ENCODE measurements around the gene BLTP3A. TPM values are rescaled to one million over a fixed set of nuclear protein-coding genes. Genes with fewer than 3 reads are reported as not detected.

Gene BLTP3A
- total and polyA plus RNA-seq, 2 of the 8 experiments (the other 6 are each of a cell fraction or from before 2014, with no cell fraction given) = 8.5 to 17.2 TPM

GRCh38 chr6:34819571-34820480 lies 27.9 kb downstream of the BLTP3A start:
- Histone ChIP-seq H3K79me2 (ENCODE audit: control insufficient read depth in 1 of 2, insufficient read depth in 2 of 2, low read length in 2 of 2) (peaks cover 0 to 21% of the 10 kb centered on the region in 2 experiments; a peak in 2 of 4 replicates), H4K20me1 (replicated peaks in 1 of 2; ENCODE audit: control insufficient read depth in 1 of 2, insufficient read depth in 2 of 2, low read length in 2 of 2) (no peaks in the 10 kb centered on the region), H2BK120ac (replicated peaks; ENCODE audit: low read depth, low read length) (no peak overlapping the region), H3K14ac (ENCODE audit: insufficient read length) (no peak overlapping the region), H3K27ac (ENCODE audit: low read depth, low read length) (no peak overlapping the region), H4K8ac (ENCODE audit: extremely low read depth, insufficient read depth, low read length) (no peak overlapping the region), H3K18ac (ENCODE audit: extremely low read depth, low read length) (no peak overlapping the region), H3K56ac (replicated peaks; ENCODE audit: insufficient read length, low read depth, low read length) (no peak overlapping the region), H3K27me3 (replicated peaks in 1 of 4; ENCODE audit: control insufficient read depth in 3 of 4, extremely low read depth in 1 of 4, insufficient read depth in 3 of 4, low read length in 3 of 4) (no peaks in the 10 kb centered on the region), H3K79me1 (ENCODE audit: low read depth, low read length) (peaks cover 2% of the 10 kb centered on the region; the same call in 1 of the 2 replicates), H3K9me3 (ENCODE audit: insufficient read depth in 2 of 2, low read depth in 1 of 2, low read length in 1 of 2) (no peaks in the 10 kb centered on the region), H3K4ac (replicated peaks; ENCODE audit: insufficient read length, low read depth, low read length) (no peak overlapping the region), H2BK12ac (ENCODE audit: low read depth, low read length) (no peak overlapping the region), H2BK15ac (ENCODE audit: low read length) (no peak overlapping the region), H3K4me1 (replicated peaks in 1 of 4; ENCODE audit: control insufficient read depth in 3 of 4, insufficient read depth in 4 of 4, low read length in 3 of 4) (no peaks in the 10 kb centered on the region; a peak in 1 of 7 replicates), H2BK20ac (ENCODE audit: low read length) (no peak overlapping the region), H3K4me3 (ENCODE audit: extremely low read depth in 1 of 4, insufficient read depth in 2 of 4, low read depth in 3 of 4, low read length in 4 of 4) (no peak overlapping the region), H3K23me2 (ENCODE audit: low read depth, low read length) (no peaks in the 10 kb centered on the region), H3K4me2 (ENCODE audit: insufficient read depth in 1 of 2, low read depth in 2 of 2, low read length in 2 of 2) (no peak overlapping the region), H3K9ac (replicated peaks in 1 of 4; ENCODE audit: extremely low read depth in 1 of 4, low read depth in 3 of 4, low read length in 3 of 4) (no peak overlapping the region), H2AFZ (ENCODE audit: low read length) (no peak overlapping the region), H4K91ac (replicated peaks; ENCODE audit: insufficient read length, low read length) (no peak overlapping the region), H3K23ac (ENCODE audit: insufficient read length) (no peak overlapping the region), H4K5ac (ENCODE audit: insufficient read length, low read depth, low read length) (no peak overlapping the region), H2BK5ac (ENCODE audit: low read depth, low read length) (no peak overlapping the region), H2AK5ac (ENCODE audit: low read depth, low read length) (no peak overlapping the region), H3K36me3 (ENCODE audit: control insufficient read depth in 2 of 4, insufficient read depth in 4 of 4, low read length in 3 of 4) (peaks cover 2 to 16% (median 7%) of the 10 kb centered on the region in 4 experiments; a peak in 6 of 8 replicates)
- DNase-seq (ENCODE audit: low read depth in 1 of 2, low spot score in 2 of 2) (no peak), FAIRE-seq (no peak)
- WGBS, 2 experiments (ENCODE audit: extremely low coverage in 1 of 2, insufficient coverage in 1 of 2, insufficient read length in 1 of 2, insufficient replicate concordance in 2 of 2, low coverage in 1 of 2, low lambda C conversion rate in 2 of 2, missing lambda C conversion rate in 1 of 2) = 79% methylated on average over 3 of the region's 3 CpGs; no CpG with 5 or more reads in 1 of the 2 experiments
- CTCF ChIA-PET (ENCODE audit: partially characterized antibody) = interaction anchor here (1.0 to 1.3 kb wide), 2 partner anchors 14 to 16 kb away, joined by 3 to 5 read pairs; no protein-coding TSS in a partner anchor
- POLR2A ChIA-PET (ENCODE audit: partially characterized antibody) = interaction anchor here (0.6 to 0.9 kb wide), 5 partner anchors 13 to 396 kb away, joined by 3 to 4 read pairs (median 3); no protein-coding TSS in a partner anchor
- TF ChIP-seq POU5F1 (IDR thresholded peaks at IDR 0.05; ENCODE audit: low read depth, low read length) (no peak), CBX5 (IDR thresholded peaks at IDR 0.05; ENCODE audit: low read depth, low read length) (no peak), KDM1A (IDR thresholded peaks at IDR 0.05; ENCODE audit: borderline replicate concordance, low read length) (no peak)

Data from H1 (cell line).